Kidney (tissue), 14 donors: ENCODE results near the gene GALNT9. TPM values are rescaled to one million over a fixed set of nuclear protein-coding genes. Genes with fewer than 3 reads are reported as not detected.

Experiments used
- DNase-seq, 5 donors: peaks; one replicate each; pipeline ENCODE4 v3.0.0-alpha.2; 2013 to 2020
- FAIRE-seq: peaks from 2 replicates; lab custom pipeline; 2012; peaks lifted over from hg19 to GRCh38; lab: Jason Lieb, UNC
- H3K27ac ChIP-seq, 2 donors: one replicate each; pipeline ENCODE4 v1.7.0; 2013; ENCODE audit warnings: low read depth in 2 of 2, low read length in 2 of 2, inconsistent platforms in 1 of 2
- H3K27me3 ChIP-seq: one replicate; pipeline ENCODE4 v1.7.1; 2013; ENCODE audit warnings: low read length, inconsistent platforms; ENCODE audit not compliant: control insufficient read depth, insufficient read depth
- H3K36me3 ChIP-seq, 3 donors: one replicate each; pipeline versions ENCODE4 v1.7.0 to v1.7.1; 2013; ENCODE audit warnings: low read length in 3 of 3, control low read depth in 1 of 3, inconsistent platforms in 1 of 3; ENCODE audit not compliant: insufficient read depth in 3 of 3, control insufficient read depth in 2 of 3
- H3K4me1 ChIP-seq, 3 donors: one replicate each; pipeline versions ENCODE4 v1.7.0 to v1.7.1; 2013; ENCODE audit warnings: low read length in 3 of 3, inconsistent platforms in 1 of 3, low read depth in 1 of 3; ENCODE audit not compliant: control insufficient read depth in 2 of 3, insufficient read depth in 2 of 3
- H3K4me3 ChIP-seq, 3 donors: one replicate each; pipeline versions ENCODE4 v1.7.0 to v1.8.1; 2013; ENCODE audit warnings: low read length in 3 of 3, control low read depth in 1 of 3, inconsistent platforms in 1 of 3
- H3K9ac ChIP-seq, 3 donors: one replicate each; pipeline versions ENCODE4 v1.7.0 to v1.7.1; 2013; ENCODE audit warnings: low read length in 3 of 3, control low read depth in 1 of 3, inconsistent platforms in 1 of 3
- H3K9me3 ChIP-seq, 3 donors: one replicate each; pipeline versions ENCODE4 v1.7.0 to v1.7.1; 2013; ENCODE audit warnings: low read length in 3 of 3, control low read depth in 1 of 3, inconsistent platforms in 1 of 3; ENCODE audit not compliant: control insufficient read depth in 2 of 3, insufficient read depth in 1 of 3
- intact Hi-C: fragments of 100-400 bp; cut with DNase I; formaldehyde crosslinking; loops from one replicate; pipeline ENCODE4 v1.11.1; 2022
- polyA plus RNA-seq: library from polyadenylated mRNA; stranded (reverse); fragments of 350-450 nt; fragmentation: Illumina TruSeq; extraction: RNeasy Lipid Tissue Mini Kit (QIAGEN cat#74804); gene quantifications from one replicate; pipeline ENCODE4 v1.2.3, GENCODE V29; 2014; ENCODE audit warnings: low read depth, low replicate concordance; ENCODE audit not compliant: insufficient read depth
- total RNA-seq: library from RNA; stranded (reverse); fragmentation: NEBNext Ultra II Directional; extraction: Animal tissue kit (Norgen Biotek cat#: 25700); gene quantifications from one replicate; pipeline ENCODE4 v1.2.1, GENCODE V29; 2021
- TF ChIP-seq, protein P1 (sequence below): IDR thresholded peaks from 3 replicates; pipeline ENCODE4 v1.5.1; 2012; ENCODE audit warnings: mild to moderate bottlenecking, moderate library complexity, borderline replicate concordance; ENCODE audit not compliant: insufficient read depth; ENCODE audit errors: extremely low read depth
- donor health status: control.
- donor health status: control.
- donor health status: control.
- donor health status: control.
- donor health status: control.
- donor health status: DM: yes; HTN: yes; CAD: no.
- donor health status: Normal renal cell carcinoma (clear cell type).

GALNT9 gene
- total and polyA plus RNA-seq, 2 donors from 2014 or later: 4.8 to 20.7 TPM

DNA sequence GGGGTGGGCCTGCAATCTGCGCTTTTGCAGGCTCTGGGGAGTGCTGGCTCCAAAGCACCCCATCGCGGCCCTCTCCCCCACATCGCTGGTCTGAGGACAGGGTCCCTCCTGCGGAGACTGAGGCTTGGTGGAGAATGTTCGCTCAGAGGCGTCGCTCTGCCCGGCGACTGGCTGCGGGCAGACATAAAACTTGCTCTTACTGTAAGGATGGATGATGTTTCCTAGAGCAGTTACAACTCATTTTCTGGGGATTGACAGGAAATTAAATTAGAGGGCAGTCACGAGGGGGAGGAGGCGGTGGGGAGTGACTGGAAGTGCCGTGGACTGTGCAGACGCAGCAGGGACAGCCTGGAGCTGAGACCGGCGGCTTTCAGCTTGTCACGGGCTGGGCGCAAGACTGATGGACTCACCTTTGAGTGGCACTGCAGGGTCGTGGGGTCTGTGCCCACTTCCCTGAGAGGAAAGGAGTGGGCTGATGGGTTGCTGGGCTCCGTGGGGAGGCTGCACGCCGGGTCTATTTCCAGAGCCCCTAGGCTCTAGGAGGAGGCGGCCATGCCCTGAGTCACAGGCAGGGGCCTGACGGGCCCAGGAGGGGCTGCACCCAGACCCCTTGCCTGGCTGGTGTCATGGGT, 152.4 kb downstream of the GALNT9 start:
- TF ChIP-seq, protein P1, sequence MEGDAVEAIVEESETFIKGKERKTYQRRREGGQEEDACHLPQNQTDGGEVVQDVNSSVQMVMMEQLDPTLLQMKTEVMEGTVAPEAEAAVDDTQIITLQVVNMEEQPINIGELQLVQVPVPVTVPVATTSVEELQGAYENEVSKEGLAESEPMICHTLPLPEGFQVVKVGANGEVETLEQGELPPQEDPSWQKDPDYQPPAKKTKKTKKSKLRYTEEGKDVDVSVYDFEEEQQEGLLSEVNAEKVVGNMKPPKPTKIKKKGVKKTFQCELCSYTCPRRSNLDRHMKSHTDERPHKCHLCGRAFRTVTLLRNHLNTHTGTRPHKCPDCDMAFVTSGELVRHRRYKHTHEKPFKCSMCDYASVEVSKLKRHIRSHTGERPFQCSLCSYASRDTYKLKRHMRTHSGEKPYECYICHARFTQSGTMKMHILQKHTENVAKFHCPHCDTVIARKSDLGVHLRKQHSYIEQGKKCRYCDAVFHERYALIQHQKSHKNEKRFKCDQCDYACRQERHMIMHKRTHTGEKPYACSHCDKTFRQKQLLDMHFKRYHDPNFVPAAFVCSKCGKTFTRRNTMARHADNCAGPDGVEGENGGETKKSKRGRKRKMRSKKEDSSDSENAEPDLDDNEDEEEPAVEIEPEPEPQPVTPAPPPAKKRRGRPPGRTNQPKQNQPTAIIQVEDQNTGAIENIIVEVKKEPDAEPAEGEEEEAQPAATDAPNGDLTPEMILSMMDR: no peak
- intact Hi-C loops: no loop called here
- H3K36me3 ChIP-seq: no peaks in the 10 kb centered on the region
- no peaks in the 10 kb centered on the region for H3K9me3 ChIP-seq
- H3K9ac ChIP-seq: no peak overlapping the region
- FAIRE-seq (no peak), DNase-seq (peak; percentile 57 to 66 (median 61))
- H3K27me3 ChIP-seq: peaks cover 3% of the 10 kb centered on the region
- peaks cover 0 to 2% (median 0%) of the 10 kb centered on the region in 3 donors for H3K4me1 ChIP-seq
- no peak overlapping the region for H3K27ac ChIP-seq
- H3K4me3 ChIP-seq: no peak overlapping the region

DNA sequence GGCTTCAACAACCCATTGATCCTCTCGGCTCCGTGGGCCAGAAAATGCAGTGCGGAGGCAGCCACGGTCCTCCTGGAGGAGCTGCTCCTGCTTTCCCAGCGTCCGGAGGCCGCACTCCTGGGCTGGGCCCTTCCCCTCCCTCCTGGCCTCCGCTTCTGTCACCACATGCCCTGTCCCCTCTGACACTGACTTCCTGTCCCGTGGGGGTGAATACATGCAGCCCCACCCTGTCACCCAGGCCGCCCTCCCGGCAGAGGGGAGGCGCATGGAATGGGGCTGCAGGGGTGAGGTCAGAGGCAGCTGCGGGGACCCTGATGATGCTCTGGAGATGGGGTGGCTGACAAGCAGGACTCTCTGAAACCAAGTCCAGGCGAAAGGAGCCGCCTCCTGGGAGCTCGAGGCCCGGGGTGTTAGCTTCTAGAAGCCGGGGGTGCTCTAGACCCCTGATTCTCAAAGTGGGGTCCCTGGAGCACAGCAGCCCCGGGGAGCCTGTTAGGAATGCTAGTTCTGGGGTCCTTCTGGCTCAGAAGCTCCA, 152.9 kb downstream of the GALNT9 start:
- Histone ChIP-seq H3K9me3 (no peaks in the 10 kb centered on the region), H3K36me3 (no peaks in the 10 kb centered on the region), H3K4me1 (peaks cover 0 to 2% (median 0%) of the 10 kb centered on the region in 3 donors), H3K4me3 (no peak overlapping the region), H3K27me3 (peaks cover 3% of the 10 kb centered on the region), H3K9ac (no peak overlapping the region), H3K27ac (no peak overlapping the region)
- intact Hi-C loops: no loop called here
- TF ChIP-seq, protein P1: no peak
- no peak for FAIRE-seq
- DNase-seq: peak in 1 of 5 donors; percentile 74

DNA sequence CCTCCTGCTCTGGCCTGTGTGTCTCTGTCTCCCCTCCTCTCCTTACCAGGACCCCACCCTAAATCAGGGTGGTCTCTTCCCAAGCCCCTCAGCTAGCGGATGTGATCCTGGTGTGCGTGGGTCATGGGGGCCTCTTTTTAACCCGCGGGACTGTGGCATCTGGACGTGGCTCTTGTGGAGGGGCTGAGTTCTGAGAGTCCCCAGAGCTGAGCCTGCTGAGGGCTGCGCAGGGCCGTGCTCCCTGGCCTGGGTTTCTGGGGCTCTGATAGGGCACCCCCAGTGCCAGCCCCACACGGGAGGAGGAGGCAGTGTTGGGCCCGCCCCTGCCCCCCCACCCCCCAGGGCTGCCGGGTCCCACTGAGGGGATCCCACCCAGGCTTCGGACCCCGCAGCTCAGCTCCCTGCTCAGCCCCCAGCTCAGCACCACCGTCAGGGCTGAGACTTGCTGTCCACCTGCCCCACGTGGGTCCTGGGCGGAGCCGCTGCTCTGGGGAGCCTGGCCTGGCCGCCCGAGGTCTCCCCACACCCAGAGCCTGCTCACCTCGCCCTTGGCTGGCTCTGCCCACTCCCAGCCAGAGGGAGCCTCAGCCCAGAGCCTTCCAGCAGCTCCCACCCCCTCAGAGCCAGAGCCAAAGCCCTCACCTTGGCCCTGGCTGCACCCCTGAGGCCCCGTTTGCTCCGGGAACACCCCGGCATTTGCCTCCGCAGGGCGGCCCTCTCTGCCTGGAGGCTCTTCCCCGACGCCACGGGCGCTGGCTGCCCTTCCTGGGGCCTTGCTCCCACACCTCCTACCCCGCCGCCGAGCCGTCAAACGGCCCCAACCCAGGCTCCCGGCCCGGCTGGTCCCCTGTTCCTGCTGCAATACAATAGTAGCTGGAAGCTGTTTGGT, 153.6 kb downstream of the GALNT9 start:
- Histone ChIP-seq H3K36me3 (no peaks in the 10 kb centered on the region), H3K4me1 (peaks cover 0 to 2% (median 0%) of the 10 kb centered on the region in 3 donors), H3K27me3 (peaks cover 3% of the 10 kb centered on the region), H3K27ac (no peak overlapping the region), H3K9ac (no peak overlapping the region), H3K4me3 (no peak overlapping the region), H3K9me3 (no peaks in the 10 kb centered on the region)
- DNase-seq (peak in 1 of 5 donors; percentile 73), FAIRE-seq (no peak)
- intact Hi-C loops: no loop called here
- TF ChIP-seq, protein P1: no peak
